Measurements from ENCODE around the gene AADACL4.

The AADACL4 gene

DNA sequence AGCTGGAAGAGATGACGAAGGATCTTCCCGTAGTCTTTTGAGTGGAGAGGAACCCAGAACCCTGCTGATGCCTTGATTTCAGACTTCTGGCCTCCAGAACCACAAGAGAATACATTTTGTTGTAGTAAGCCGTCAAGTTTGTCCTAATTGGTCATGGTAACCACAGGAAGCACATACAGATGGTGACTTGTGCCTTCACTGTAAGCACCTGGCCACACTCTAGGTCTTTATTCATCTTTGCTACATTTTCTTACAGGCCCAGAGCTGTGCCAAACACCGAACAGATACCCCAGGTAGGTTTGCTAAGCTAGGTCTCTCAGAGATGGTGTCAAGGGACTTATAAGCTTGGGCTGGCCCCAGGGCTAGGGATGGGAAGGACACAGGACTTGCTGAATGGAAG lies 30.7 kb upstream of the AADACL4 start:
- DNase-seq, result no peak

GRCh38 chr1:12614402-12615158 lies 29.3 kb upstream of the AADACL4 start:
- DNase-seq, result no peak

DNA sequence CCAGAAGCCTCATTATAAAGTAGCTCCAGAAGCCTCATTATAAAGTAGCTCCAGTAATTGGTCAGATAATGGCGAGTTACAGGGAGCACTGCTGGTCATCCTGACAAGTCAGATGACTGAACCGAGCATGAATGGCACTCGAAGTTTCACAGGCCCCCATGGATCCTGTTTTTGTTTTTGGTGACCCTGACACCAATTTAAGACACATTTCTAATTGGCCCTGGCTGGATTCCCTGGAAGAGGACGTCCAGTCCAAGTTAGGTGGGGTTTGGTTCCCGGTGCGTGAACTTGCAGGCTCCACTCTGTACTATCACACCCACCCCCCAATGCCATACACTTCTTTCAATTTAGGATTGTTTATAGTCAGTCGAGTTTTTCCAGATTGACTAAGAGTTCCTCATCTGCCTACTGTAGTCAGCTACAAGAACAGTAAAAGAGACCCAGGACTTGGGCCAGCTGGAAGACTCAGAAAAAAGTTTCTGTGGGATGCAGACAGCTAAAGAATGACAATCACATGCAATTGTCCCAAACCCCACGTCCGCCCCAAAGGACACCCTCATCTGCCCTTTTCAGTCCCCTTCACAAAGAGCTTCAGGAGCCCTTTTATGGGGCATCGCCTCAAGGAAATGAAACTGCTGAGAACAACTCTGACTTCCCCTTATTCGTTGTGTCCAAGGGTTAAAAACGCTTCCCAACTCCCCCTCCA lies 28.6 kb upstream of the AADACL4 start:
- no peak for DNase-seq

GRCh38 chr1:12615865-12616708 lies 27.8 kb upstream of the AADACL4 start:
- DNase-seq, result no peak

DNA sequence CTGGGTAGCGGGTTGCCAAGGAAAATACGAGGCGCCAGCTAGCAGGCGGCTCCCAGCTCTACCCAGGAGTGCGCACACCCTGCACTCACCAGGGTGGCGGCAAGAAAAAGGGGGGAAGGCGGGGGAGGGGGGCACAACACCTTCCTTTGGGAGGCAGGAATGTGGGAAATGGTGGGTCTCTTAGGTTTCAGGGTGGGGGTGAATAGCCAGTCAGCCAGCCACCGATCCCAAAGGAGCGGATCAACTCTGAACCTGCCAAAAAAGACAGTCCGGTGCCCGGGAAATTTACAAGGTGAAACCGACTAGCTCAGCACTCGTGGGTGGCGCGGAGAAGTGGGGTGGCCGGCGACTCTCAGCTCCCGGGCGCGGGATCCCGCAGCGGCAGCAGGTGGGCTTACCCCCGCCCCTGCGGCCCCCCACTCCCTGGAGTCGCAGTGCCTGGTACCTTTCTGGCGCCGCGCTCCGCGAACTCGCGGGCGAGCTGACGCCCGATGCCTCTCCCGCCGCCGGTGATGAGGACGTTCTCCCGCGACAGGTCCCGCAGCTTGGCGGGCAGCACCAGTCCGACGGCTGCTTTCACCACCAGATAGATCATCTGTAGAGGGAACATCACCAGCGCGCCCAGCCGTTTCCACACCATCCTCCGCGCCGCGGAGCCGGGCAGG lies 27.0 kb upstream of the AADACL4 start:
- no peak for DNase-seq

- DNase-seq, result peak; percentile 68
These were observed 26.4 kb upstream of the AADACL4 start for GRCh38 chr1:12617511-12617900.

DNA sequence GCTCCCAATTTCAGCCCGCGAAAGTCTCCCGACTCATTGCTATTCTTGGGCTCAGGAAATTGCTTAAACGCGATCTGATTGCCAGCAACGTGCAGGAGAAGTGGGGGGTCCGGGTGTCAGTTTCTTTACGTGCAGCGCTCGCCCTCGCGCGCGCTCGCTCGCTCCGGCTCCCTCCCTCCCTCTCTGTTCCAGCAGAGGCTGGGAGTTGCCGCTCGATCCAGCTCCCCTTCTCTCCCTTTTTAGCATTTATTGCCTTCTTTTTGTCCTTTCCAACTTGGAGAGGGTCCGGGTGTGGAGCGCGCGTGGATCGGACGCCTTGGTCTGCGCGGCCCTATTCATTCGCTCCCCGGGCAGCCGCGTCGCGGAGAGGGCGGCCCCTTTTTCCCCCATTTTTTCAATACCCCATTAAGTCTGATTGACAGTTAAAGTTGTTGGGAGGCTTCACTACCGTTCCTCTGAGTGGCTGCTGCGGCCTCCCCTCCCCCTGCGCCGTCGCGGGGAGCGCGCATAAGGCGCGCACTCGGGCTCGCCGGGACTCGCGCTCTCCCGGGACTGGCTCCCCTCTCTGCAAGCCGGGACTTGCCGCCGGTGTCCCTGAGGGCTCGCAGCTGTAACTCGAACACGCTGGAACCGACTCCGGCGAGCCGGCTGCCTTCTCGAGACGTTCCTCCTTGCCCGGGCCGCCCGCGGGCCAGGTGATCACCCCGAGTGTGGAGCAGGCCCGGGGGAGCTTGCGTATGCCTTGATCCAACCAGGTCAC lies 25.8 kb upstream of the AADACL4 start, which contains the start of gene DHRS3:
TSS of gene DHRS3 (minus strand) at position 310 of the 760 bp plus-strand sequence. CDS start 862 bp downstream, outside the sequence.
- DNase-seq, result peak; percentile 51

DNA sequence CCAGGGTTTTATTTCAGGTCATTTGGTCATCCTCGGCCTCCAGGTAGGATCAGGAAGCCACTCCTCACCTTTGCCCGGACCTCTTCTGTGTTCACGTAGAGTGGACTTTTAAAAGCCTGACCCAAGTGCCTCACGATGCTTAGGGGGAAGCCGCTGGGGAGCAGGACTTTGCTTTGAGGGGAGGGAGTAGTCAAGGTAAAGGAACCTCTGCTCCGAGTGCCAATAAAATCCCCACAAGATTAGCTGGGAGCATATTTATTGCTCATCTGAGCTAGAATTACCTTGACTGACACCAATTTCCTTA lies 25.3 kb upstream of the AADACL4 start:
- DNase-seq, result no peak

DNA sequence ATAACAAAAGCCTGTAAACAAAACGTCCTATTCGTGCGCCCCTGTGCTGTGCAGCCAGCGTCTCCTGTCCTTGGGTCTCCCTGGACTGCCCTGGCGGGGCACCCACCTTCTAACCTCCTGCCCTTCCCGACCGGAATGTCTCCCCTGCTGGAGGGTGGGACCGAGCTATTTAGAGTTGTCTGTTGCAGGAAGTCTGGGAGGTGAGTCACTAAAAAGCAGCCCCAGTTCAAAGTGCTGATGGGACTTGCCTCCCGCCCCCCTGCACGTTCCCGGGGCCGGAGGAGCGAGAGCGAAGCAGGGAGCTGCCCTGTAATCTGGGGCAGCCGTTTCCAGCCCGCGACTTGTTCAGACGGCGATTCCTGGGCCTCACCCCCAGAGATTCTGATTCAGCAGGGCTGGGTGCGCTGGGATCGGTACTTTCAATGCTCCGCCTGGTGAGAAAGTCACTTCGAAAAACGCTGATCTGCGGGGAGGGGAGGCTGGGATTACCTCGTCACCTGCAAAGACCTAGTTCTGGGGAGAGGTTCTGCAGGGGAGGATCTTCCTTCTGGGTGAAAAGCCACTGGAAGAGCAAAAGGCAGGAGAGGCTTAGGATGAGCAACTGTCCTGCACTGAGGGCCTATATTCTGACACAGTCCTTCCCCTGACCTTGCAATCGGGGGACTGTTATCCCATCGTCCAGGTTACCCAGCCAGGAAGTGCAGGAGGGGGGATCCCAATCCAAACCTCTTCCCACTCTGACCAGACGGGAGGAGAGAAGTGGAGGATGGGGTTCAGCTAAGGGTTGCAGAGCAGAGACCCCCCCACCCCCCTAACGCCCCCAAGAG lies 24.7 kb upstream of the AADACL4 start:
- peak; percentile 64 for DNase-seq

DNA sequence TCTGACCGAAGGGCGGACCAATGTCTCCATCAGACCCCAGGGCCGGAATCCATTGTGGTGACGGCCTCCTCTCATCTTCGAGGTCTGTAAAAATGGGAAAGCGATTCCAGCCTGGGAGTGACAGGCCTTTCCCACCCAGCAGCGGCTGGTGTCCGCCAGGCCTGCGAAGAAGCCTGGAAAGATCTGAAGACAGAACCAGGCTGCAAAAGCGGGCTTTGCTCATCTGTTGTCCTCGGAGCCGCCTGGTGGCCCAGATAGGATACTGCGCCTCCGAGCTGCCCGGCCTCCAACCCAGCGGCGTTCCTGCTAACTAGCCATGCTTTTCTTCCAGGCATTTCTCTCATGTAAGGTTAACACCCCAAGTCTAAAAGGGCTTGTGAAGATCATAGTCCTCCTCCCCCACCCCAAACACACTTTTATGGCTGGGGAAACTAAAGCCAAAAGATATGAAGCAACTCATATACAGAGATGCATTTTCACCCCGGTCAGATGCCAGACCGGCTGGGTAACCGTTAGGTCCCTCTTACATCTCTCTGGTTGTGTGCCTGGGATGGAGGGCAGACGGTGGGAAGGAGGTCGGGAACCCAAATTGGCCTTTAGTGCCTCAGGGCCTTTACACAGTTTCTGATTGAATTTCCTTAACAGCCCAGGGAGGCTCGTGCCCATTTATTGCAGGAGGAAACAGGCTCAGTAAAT lies 23.9 kb upstream of the AADACL4 start:
- DNase-seq, result peak; percentile 67

DNA sequence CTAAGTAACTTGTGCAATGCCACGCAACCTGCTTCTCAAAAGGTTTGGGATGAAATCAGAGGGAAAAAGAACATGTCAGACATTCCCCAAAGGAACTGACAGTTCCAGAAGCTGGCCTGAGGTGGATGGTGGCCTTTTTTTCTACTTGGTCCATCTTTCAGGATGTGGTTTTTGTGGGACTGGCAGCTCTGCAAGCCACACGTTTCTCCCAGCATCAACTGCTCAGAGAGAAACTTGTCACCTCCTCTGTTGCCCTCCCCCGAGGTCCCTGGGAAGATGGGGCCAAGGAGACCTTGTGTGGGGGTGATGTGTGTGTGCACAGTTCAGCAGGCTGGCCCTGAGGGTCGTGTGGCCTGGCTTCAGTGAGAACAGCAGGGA lies 23.4 kb upstream of the AADACL4 start:
- peak; percentile 32 for DNase-seq

DNA sequence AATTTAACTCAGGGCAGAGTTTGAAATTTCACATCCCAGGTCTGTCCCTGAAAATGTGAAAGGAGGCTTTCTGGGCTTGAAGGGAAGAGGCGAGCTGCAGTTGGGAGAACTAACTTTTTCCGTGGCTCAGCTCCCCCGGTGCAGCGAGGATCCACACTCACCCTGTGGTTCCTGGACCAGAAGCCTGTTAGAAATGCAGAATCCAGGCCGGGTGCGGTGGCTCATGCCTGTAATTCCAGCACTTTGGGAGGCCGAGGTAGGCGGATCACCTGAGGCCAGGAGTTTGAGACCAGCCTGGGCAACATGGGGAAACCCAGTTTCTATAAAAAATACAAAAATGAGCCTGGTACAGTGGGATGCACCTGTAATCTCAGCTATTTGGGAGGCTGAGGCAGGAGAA lies 23.0 kb upstream of the AADACL4 start:
- DNase-seq, result no peak

DNA sequence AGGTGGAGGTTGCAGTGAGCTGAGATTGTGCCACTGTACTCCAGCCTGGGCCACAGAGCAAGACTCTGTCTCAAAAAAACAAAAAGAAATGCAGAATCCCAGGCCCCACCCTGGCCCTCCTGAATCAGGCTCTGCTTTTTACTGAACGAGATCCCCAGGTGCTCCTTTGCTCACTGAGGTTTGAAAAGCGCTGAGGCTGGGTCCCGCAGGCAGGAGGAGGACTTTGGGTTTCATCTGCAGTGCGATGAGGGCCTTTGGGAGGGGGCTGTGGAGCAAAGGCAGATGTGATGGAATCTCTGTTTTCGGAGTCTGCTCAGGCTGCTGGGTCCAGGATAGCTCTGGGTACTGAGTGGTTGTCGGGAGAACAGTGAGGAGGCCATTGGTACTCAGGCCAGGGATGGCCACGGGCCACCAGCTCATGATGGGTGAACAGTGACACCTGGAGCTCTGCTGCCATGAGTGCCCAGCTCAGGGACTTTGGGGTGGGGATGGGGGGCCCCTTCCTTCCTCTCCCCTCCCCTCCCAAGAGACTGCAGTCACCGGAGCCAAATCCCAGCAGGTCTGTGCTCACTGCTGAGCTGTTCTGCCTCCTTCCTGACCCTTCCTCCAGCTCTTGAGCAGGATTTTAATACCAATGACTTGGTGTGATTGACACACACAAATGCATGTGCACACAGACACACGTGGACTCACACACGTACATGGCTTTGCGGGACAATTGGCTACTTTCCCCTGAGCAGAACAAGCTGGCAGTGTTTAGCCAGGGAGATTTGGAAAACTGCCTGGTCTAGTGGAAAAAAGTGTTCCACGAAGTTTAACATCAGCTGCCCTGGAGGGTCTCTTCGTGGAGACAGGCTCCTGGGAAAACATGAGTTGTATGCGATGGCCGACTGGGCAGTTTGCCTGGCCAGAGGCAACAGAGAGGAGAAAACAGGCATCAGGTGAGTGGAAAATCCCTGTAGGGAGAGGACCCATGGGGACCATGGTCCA lies 22.2 kb upstream of the AADACL4 start:
- no peak for DNase-seq

DNA sequence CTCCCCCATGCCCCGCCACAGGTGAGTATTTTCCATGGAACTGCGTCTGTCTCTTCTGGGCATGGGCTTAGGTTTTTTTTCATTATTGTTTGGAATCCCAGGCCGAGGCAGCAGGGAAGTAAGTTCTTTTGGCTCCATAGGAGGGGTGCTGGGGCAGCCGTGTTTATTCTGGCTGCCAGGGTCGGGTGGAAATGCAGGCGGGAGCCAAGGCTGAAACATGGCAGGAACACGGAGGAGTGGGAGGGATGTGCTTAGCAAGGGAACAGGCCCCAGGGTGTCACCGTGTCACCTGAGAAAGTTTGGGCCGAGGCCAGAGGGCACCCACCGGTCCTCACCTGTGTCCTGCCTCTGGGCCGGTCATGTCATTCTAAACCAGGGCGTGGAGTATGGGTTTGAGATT lies 21.4 kb upstream of the AADACL4 start:
- no peak for DNase-seq

DNA sequence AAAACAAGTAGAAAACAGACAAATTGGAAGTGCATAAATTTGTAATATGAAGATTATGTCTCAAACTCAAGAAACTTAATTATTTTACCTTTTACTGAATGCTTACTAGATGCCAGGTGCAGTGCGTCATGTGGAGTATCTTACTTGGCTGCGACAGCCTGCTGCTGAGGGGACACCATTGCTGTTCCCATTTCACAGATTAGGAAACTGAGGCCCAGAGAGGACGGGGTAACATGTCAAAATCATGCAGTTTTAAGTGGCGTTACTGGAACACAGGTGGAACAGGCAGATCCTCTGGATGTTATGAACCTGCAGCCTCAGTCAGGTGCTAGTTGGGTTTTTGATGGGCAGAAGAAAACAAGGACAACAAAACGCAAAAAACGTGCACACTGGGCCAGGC lies 18.6 kb upstream of the AADACL4 start:
- DNase-seq, result no peak

- no peak for DNase-seq
These were observed 17.0 kb upstream of the AADACL4 start for GRCh38 chr1:12626888-12627287.

DNA sequence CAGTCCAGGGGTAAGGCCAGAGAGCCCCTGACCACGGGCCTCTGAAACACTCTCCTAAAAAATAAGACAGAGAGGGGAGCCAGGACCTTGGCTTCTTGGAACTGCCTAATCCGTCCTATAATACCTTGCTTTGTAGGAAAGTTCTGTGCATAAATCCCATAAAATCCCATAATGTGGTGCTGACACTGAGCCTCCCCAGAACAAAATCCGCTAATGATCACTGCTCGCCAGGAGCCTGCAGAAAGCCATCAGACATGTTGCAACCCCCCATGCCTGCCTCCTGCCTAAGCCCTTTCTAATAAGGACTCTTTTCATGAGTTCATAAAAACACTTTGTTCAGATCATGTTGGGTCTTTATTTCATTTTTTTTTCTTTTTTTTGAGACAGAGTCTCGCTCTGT lies 16.6 kb upstream of the AADACL4 start:
- DNase-seq, result no peak

- DNase-seq, result no peak
These were observed 14.4 kb upstream of the AADACL4 start for GRCh38 chr1:12629511-12629956.

DNA sequence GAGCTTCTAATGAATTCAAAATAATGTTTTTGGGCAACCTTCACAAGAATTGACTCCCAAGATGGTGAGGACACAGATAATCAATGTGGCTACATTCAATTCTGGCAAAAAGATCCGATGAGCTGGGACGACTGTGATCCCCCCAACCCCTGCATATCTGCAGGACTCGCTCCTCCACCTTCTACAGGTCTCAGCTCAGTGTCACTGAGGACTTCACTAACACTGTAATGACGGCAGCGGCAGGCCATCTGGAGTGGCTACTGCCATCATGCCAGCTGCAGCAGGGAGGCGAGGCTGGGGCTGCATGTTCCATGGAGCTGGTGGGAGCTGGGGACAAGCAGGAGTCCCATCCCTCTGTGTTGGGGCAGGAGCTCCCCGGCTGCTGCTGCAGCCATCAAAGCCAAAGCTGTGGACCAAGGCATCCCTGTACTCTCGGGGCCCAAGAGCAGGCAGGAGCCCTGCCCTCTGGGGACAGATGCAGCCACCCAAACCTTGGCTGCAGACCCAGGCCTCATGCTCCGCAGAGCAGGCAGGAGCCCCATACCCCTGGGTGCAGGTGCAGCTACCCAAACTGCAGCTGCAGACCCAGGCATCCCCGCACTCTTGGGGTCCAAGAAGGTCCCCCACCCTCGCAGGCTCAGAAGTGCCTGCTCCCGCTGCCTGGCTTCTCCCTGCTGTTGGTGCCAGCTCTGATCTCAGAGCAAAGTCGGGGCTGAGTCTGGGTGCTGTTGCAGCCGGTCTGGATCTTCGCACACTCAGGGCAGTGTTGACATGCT lies 13.7 kb upstream of the AADACL4 start:
- no peak for DNase-seq
